Measurements from ENCODE around the gene BTBD6.

BTBD6 gene

GRCh38 chr14:105248368-105249181 lies at the start of gene BTBD6:
Gene BTBD6, plus strand, starts transcription at chr14:105248533. Its CDS starts 179 bp downstream, at chr14:105248712.
- DNase-seq, result peak; percentile 48

GRCh38 chr14:105198588-105198987 lies 49.7 kb upstream of the BTBD6 start:
- no peak for DNase-seq

- no peak for DNase-seq
Observed at GRCh38 chr14:105199093-105199492, 49.2 kb upstream of the BTBD6 start.

DNA sequence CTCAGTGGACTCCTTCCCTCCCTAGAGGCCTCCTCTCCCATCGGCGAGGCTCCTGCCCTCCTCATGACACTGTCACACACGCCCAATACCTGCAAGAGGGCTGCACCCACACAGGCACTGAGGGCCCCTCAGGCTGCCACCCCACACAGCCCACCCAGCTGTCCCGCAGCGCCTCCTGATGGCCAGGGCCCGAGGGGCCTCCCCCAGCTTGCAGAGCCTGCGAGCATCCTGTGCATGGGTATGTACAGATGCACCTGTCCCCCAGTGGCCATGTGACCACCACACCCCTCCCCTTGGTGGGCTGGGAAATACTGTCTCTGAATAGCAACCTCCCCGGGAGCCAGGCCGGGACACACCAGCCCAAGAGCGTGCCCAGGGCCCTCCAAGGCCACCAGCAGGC lies 48.3 kb upstream of the BTBD6 start:
- no peak for DNase-seq

- no peak for DNase-seq
Observed at GRCh38 chr14:105200641-105201040, 47.7 kb upstream of the BTBD6 start.

DNA sequence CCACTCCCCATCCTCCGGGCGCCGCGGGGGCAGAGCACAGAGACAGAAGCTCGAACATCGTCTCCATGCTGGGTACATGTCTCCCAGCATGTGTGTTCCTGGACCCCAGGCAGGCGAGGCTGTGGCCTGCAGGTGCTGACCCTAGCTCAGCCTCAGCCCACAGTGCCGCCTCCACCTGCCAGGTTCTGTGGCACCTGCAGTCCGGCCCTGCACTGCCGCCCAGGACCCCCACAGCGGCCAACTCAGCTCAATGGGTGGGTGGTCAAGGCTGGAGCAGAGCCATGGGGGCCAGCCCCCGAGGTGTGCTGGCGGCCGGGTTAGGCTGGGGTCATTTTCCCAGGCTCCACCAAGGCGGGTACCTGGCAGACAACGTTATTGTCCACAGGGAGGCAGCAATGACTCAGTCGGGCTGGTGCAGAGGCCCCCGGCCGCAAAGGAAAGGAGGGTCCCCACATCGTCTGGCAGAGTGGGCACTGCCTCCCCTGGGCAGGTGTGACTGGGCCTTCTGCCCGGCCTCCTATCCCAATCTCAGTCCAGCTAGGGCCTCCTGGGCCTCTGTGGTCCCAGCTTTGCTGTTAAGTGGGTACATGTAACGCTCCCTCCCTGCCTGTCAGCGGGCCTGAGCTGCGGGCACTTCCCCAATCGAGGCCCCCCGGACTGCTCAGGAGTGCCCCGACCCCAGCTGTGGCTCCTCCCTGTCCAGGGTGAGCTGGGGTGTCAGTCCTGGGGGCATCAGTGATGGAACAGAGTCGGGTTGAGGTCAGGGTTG lies 47.0 kb upstream of the BTBD6 start:
- no peak for DNase-seq

DNA sequence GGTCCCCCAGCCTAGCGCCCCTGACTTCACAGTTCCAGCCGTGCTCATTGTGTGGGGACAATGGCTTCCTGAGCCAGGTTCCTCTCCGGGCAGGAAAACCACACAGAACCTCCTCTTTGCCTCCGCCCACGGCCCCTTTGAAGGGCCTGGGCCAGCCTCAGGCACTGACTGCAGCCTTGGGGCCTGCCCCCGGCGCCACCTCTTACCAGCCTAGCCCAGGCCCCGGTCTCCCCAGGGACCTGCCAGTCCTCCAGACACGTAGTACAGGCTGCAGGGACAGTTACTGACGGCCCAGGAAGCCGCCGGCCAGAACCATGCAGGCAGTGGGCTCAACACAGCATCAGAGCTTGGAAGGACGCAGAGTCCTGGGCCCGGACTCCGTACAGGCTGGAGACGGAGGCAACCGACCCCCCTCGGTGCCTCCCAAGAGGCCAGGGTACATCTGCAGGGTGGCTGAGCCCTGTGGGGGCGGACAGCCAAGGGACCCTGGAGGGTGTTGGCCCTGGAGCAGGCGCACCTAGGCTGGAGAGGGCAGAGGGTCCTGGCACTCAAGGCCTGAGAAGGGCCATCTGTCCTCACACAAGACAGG lies 46.3 kb upstream of the BTBD6 start:
- no peak for DNase-seq

- DNase-seq, result no peak
Observed at GRCh38 chr14:105203057-105203531, 45.2 kb upstream of the BTBD6 start.

GRCh38 chr14:105203701-105204100 lies 44.6 kb upstream of the BTBD6 start:
- no peak for DNase-seq

DNA sequence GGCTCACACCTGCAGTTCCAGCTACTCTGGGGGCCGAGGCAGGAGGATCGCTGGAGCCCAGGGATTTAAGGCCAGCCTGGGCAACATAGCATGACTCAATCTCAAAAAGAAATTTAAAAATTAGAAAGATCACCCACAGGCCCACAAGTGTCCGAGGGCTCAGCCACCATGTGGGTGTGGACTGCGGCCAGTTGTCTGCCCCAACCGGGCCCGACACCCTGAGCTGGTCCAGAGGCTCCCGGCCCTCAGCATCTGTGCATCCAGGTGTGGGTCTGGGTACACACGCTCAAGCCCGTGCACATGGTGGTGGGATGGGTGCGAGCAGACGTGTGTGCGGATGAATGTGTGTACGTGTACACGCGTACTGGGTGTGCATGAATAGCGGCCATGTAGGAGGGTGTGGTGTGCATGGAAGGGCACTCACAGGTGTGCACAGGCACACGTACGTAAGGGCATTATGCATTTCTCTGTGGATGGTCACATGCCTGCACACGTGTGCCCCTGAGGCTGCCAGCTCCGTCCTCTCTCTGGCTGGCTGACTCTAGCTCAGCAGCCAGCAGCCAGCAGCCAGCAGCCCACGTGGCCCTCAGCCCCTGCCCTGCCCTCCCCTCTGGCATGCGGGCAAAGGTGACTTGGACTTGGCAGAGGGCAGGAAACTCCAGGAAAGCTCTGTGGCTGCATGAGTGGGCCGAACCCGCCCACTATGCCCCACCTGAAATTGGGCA lies 44.0 kb upstream of the BTBD6 start:
- DNase-seq, result no peak

DNA sequence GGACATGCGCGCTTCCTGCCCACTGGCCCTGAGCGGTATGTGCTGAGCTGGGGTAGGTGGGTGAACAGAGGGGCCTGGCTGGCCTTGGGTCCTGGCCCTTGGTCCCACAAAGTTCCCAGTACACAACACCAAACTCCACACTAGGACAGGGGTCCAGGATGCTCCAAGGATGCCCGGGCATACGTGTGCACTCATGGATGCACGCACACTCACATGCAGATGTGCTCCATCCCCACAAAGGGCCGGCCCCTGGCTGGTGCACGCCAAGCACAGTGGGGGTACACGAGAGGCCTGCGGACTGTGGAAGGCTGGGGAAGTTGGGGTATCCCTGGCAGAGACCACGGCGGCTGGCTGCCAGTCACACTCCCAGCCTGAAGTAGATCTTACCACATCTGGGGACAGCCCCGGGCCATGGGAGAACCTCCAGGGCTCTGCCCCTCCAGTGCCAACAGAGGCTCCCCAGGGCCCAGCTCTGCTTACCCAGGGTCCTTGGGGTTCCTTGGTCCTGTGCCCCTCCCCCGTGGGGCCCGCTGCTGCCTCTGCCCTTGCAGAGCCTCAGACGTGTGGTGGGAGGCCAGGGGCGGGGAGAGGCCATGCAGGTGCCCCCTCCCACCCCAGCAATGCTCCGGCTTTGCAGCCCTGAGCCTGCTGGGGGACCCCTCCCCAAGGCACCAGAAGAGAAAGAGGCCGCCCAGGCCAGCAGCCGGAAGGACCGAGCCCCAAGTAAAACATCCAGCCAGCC lies 43.2 kb upstream of the BTBD6 start:
- DNase-seq, result no peak

- DNase-seq, result no peak
Observed at GRCh38 chr14:105205673-105206208, 42.6 kb upstream of the BTBD6 start.

DNA sequence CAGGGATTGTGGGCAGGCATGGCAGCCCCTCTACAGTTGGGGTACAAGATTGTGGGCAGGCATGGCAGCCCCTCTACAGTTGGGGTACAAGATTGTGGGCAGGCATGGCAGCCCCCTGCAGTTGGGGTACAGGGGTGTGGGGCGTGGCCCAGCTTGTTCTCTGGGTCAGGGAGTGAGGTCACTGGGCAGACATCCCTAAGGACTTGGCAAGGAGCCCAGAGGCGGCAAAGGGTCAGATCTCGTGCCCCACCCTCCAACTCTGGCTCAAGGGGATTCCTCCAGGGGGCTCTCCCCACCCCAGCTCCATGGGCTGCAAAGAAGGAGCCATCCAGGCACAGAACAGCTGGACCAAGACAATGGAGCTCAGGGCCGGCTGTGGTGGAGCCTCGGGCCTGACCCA lies 41.5 kb upstream of the BTBD6 start:
- no peak for DNase-seq

DNA sequence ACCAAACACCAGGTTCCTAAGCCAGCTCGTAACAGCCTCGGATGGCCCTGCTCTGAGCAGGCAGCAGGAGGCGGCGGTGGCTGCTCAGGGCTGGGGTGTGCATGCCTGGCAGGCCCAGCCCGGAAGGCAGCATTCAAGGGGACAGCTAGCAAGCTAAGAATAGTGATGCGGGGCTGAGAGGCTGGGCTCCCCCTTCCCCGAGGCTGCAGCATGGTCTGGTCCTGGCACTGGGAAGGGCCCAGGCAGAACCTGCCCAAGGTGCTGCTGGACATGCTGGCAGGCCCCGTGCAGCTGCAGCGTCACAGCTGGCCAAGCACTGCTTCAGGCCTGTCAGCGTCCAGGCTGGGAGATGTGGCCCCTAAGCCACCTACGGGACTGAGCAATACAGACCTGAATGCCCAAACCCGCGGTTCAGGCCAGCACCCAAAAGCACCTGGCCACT lies 40.9 kb upstream of the BTBD6 start:
- no peak for DNase-seq

DNA sequence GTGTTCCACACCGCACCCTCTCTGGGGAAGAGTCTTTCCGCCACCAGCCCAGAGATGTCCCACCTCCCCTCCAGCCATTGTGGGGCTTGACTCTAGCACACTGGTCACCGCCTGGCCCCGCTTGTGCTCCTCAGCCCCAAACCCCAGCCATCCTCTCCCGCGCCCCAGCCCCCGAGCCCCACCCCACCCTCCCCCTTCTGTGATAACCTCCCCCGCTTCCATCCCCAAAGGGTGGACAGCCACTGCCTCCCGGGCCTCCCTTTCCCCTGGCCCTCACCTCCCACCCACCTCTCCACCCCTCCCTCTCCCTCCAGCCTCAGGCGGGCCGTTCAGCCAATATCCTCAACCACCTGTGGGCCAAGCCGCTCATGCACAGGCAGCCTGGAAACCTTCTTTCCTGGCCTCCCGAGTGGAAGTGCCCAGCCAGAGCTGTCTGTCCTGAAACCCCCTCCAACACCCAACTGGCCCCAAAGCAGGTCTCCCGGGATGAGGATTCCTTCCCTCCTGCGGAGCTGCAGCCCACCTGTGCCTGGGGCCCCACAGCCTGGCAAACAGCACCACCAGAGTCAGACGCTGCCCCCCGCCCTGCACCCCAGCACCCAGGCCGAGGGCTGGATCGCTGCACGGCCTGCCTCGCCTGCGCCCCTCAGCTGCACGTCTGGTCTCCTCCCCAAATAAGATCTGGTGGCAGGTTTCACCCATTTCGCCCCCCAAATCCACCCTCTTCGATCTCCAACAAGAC lies 40.2 kb upstream of the BTBD6 start:
- DNase-seq, result no peak

- DNase-seq, result no peak
Observed at GRCh38 chr14:105208738-105209075, 39.6 kb upstream of the BTBD6 start.

DNA sequence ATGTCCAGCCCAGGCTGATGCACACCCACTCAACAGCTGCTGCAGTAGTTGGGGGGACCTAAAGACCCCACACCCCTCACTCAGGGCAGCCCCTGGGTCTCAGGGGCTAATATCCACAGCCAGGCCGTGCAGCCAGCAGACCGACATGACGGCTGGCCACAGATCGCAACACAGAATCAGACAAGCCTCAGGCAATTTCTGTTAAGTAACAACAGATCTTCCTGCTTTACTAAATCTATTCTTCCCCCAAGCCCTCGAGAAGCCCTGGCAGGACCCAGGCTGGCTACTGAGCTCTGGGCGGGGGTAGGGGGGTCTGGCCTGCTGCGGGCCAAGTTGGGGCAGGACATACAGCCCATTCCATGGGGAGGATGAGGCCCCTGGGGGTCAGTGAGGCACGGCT lies 39.2 kb upstream of the BTBD6 start:
- DNase-seq, result no peak

DNA sequence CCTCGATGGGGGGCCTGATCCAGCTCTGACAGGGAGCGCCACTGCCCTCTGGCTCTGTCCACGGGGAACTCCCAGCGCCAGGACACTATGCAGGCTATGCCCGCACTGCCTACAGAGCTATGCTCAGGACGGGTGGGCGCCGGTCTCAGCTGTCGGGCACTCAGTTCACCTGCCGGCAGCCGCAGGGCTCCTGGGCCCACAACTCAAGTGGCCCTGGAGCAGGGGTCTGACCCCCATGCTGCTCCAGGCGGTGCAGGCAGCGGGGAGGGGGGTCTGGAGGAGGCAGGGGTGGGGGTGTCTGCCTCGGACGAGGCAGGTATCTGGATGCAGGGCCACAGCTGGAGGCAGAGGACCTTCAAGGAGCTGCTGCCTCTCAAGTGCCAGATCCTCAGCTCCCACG lies 38.7 kb upstream of the BTBD6 start:
- no peak for DNase-seq

- no peak for DNase-seq
Observed at GRCh38 chr14:105210266-105211025, 37.9 kb upstream of the BTBD6 start.

- no peak for DNase-seq
Observed at GRCh38 chr14:105211086-105211757, 37.1 kb upstream of the BTBD6 start.

Measured in NCI-H2029 (cell line).